Measurements from ENCODE around the gene ITGB5. TPM values are rescaled to one million over a fixed set of nuclear protein-coding genes. Genes with fewer than 3 reads are reported as not detected.

Gene ITGB5
- total RNA-seq, 6 experiments from 2014 or later = 61.3 to 125 (median 98.4) TPM

DNA sequence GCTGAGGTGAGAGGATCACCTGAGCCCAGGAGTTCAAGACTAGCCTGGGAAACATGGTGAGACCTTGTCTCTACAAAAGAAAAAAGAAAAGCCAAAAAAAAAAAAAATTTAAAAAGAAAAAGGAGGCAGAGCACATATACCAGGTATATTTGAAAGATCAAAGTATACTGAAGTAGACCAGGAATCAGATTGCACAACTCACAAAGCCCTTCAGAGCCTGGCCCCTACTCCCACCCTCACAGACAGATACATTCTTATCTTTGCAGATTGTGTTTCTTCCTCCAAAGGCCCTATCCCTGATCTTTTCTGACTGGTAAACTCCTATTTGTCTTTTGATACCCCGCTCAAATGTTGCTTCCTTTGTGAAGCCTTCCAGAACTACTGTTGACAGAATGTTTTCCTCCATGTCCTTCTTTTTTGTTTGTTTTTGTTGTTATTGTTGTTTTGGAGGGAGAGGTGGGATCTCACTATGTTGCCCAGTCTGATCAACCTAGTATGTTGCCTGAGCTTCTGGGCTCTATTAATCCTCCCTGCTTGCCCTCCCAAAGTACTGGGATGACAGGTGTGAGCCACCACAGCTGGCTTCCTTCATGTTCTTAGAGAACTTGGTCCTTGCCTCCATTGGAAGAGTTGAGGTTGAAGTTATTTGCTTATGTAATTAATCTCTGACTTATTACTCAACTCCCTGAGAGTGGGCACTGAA lies 9.8 kb upstream of the ITGB5 start:
- no peak for ATAC-seq
- no peak for TF ChIP-seq POLR2A (IDR thresholded peaks at IDR 0.05)
- TF ChIP-seq, protein P1, sequence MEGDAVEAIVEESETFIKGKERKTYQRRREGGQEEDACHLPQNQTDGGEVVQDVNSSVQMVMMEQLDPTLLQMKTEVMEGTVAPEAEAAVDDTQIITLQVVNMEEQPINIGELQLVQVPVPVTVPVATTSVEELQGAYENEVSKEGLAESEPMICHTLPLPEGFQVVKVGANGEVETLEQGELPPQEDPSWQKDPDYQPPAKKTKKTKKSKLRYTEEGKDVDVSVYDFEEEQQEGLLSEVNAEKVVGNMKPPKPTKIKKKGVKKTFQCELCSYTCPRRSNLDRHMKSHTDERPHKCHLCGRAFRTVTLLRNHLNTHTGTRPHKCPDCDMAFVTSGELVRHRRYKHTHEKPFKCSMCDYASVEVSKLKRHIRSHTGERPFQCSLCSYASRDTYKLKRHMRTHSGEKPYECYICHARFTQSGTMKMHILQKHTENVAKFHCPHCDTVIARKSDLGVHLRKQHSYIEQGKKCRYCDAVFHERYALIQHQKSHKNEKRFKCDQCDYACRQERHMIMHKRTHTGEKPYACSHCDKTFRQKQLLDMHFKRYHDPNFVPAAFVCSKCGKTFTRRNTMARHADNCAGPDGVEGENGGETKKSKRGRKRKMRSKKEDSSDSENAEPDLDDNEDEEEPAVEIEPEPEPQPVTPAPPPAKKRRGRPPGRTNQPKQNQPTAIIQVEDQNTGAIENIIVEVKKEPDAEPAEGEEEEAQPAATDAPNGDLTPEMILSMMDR (IDR thresholded peaks at IDR 0.05) = no peak
- Histone ChIP-seq H3K4me3 (no peak overlapping the region), H3K4me1 (peaks cover 0 to 10% (median 0%) of the 10 kb centered on the region in 4 donors), H3K9me3 (no peaks in the 10 kb centered on the region), H3K36me3 (no peaks in the 10 kb centered on the region), H3K27me3 (no peaks in the 10 kb centered on the region), H3K27ac (no peak overlapping the region)
- DNase-seq = no peak
- intact Hi-C loops (cut with DNase I) = loop anchor here in 1 of 2 donors (10.0 kb wide), 1 partner anchor 132 kb away; no protein-coding TSS in a partner anchor
- WGBS (ENCODE audit: insufficient coverage, low coverage, low lambda C conversion rate, missing lambda C conversion rate) = 100% methylated on average over 1 of the region's 1 CpG

- peaks cover 0 to 10% (median 0%) of the 10 kb centered on the region in 4 donors for H3K4me1 ChIP-seq
- H3K27me3 ChIP-seq = no peaks in the 10 kb centered on the region
- intact Hi-C loops (cut with DNase I) = loop anchor here in 1 of 2 donors (10.0 kb wide), 1 partner anchor 131 kb away; no protein-coding TSS in a partner anchor
- no peak overlapping the region for H3K27ac ChIP-seq
- H3K36me3 ChIP-seq = peaks cover 0 to 1% (median 0%) of the 10 kb centered on the region in 4 donors
- TF ChIP-seq, protein P1 (IDR thresholded peaks at IDR 0.05) = no peak
- no peak for TF ChIP-seq POLR2A (IDR thresholded peaks at IDR 0.05)
- ATAC-seq (no peak), DNase-seq (no peak)
- WGBS (ENCODE audit: insufficient coverage, low coverage, low lambda C conversion rate, missing lambda C conversion rate) = 90% methylated on average over 5 of the region's 7 CpGs
- H3K9me3 ChIP-seq = no peaks in the 10 kb centered on the region
- no peak overlapping the region for H3K4me3 ChIP-seq
Observed at GRCh38 chr3:124895756-124896155, 8.6 kb upstream of the ITGB5 start.

DNA sequence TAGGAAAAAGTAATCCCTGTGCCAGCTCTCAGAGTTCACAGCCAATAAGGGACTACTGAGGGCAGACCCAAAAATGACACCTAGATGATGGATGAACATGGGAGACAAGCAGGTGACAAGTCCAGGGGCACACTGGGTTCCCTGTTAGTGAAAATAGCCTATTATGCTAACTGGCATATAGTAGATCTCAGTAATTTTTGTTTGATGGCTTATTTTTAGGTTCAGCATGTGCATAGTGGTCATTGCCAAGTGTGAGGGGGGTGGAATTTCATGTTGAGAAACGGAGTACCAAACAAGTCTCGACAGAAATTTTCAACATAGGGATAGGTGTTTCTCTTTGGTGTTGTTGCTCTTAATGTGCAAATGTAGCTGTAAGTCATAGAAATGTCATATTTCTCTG lies 6.4 kb upstream of the ITGB5 start:
- Histone ChIP-seq H3K4me1 (peaks cover 0 to 10% (median 0%) of the 10 kb centered on the region in 4 donors), H3K27me3 (no peaks in the 10 kb centered on the region), H3K36me3 (peaks cover 0 to 1% (median 0%) of the 10 kb centered on the region in 4 donors), H3K9me3 (no peaks in the 10 kb centered on the region), H3K4me3 (no peak overlapping the region), H3K27ac (no peak overlapping the region)
- 71% methylated on average over 2 of the region's 2 CpGs for WGBS (ENCODE audit: insufficient coverage, low coverage, low lambda C conversion rate, missing lambda C conversion rate)
- DNase-seq (no peak), ATAC-seq (no peak)
- no peak for TF ChIP-seq POLR2A (IDR thresholded peaks at IDR 0.05)
- TF ChIP-seq, protein P1 (IDR thresholded peaks at IDR 0.05) = no peak
- intact Hi-C loops (cut with DNase I) = loop anchor here (5.0 to 10.0 kb wide), 2 partner anchors 129 to 131 kb away; no protein-coding TSS in a partner anchor

- Histone ChIP-seq H3K27me3 (no peaks in the 10 kb centered on the region), H3K27ac (no peak overlapping the region), H3K9me3 (no peaks in the 10 kb centered on the region), H3K4me1 (peaks cover 0 to 13% (median 0%) of the 10 kb centered on the region in 4 donors), H3K4me3 (no peak overlapping the region), H3K36me3 (peaks cover 0 to 1% (median 0%) of the 10 kb centered on the region in 4 donors)
- intact Hi-C loops (cut with DNase I) = loop anchor here (5.0 to 10.0 kb wide), 2 partner anchors 126 to 128 kb away; no protein-coding TSS in a partner anchor
- 71% methylated on average over 3 of the region's 5 CpGs for WGBS (ENCODE audit: insufficient coverage, low coverage, low lambda C conversion rate, missing lambda C conversion rate)
- no peak for ATAC-seq
- TF ChIP-seq POLR2A (IDR thresholded peaks at IDR 0.05) = no peak
- TF ChIP-seq, protein P1 (IDR thresholded peaks at IDR 0.05) = no peak
- DNase-seq = no peak
Observed at GRCh38 chr3:124890573-124891190, 3.5 kb upstream of the ITGB5 start.

Data from right lobe of liver (tissue), 6 donors.